Nephron progenitor cell (in vitro differentiated cells): ENCODE results near the gene LALBA.
"Not testable (repeated sequence)": the region's sequence is repeated elsewhere in the genome, so short reads cannot be mapped to it uniquely, and the experiment has no call there.

Experiments
- DNase-seq: peaks from one replicate; pipeline ENCODE4 v3.0.0; 2021
- H3K27ac Mint-ChIP-seq: 2 replicates; pipeline ENCODE4 v1.8.0; 2021; ENCODE audit warnings: mild to moderate bottlenecking, moderate library complexity, mixed read lengths
- H3K27me3 Mint-ChIP-seq: 2 replicates; pipeline ENCODE4 v1.8.0; 2021; ENCODE audit warnings: mild to moderate bottlenecking, low read depth, mixed read lengths; ENCODE audit not compliant: poor library complexity
- H3K36me3 Mint-ChIP-seq: 2 replicates; pipeline ENCODE4 v1.8.0; 2021; ENCODE audit warnings: low read depth, mixed read lengths
- H3K4me1 Mint-ChIP-seq: 2 replicates; pipeline ENCODE4 v1.8.0; 2021; ENCODE audit warnings: mixed read lengths
- H3K4me3 Mint-ChIP-seq: 2 replicates; pipeline ENCODE4 v1.8.0; 2021; ENCODE audit warnings: mild to moderate bottlenecking, moderate library complexity, mixed read lengths
- H3K9me3 Mint-ChIP-seq: 2 replicates; pipeline ENCODE4 v1.8.0; 2021; ENCODE audit warnings: mild to moderate bottlenecking, moderate library complexity, mixed read lengths
- TF ChIP-seq, protein P1 (sequence below): fragments of 200-600 bp; sonication (generic); IDR thresholded peaks from 2 replicates; pipeline ENCODE4 v1.5.0; 2021; ENCODE audit warnings: antibody characterized with exemption

Gene LALBA

GRCh38 chr12:48525332-48525731 is 44.5 kb downstream of the LALBA start, which contains the start of gene OR8S1:
Gene OR8S1, plus strand, starts transcription at chr12:48525632. Its CDS starts 0 bp downstream, at chr12:48525632.
- TF ChIP-seq, protein P1, sequence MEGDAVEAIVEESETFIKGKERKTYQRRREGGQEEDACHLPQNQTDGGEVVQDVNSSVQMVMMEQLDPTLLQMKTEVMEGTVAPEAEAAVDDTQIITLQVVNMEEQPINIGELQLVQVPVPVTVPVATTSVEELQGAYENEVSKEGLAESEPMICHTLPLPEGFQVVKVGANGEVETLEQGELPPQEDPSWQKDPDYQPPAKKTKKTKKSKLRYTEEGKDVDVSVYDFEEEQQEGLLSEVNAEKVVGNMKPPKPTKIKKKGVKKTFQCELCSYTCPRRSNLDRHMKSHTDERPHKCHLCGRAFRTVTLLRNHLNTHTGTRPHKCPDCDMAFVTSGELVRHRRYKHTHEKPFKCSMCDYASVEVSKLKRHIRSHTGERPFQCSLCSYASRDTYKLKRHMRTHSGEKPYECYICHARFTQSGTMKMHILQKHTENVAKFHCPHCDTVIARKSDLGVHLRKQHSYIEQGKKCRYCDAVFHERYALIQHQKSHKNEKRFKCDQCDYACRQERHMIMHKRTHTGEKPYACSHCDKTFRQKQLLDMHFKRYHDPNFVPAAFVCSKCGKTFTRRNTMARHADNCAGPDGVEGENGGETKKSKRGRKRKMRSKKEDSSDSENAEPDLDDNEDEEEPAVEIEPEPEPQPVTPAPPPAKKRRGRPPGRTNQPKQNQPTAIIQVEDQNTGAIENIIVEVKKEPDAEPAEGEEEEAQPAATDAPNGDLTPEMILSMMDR: no peak
- no peak for DNase-seq
- no peaks in the 10 kb centered on the region for H3K9me3 Mint-ChIP-seq
- no peaks in the 10 kb centered on the region for H3K4me1 Mint-ChIP-seq
- H3K27ac Mint-ChIP-seq: no peak within 1 kb of the TSS
- H3K4me3 Mint-ChIP-seq: no peak within 1 kb of the TSS
- no peaks in the 10 kb centered on the region for H3K36me3 Mint-ChIP-seq
- peaks cover 15% of the 10 kb centered on the region for H3K27me3 Mint-ChIP-seq

- not testable (repeated sequence) for H3K27me3 Mint-ChIP-seq, H3K9me3 Mint-ChIP-seq, H3K36me3 Mint-ChIP-seq, H3K4me3 Mint-ChIP-seq, H3K4me1 Mint-ChIP-seq, DNase-seq, H3K27ac Mint-ChIP-seq
Measured at GRCh38 chr12:48520381-48520780, 49.5 kb downstream of the LALBA start.
